Measurements from ENCODE around the gene PHF21A.

The PHF21A gene

GRCh38 chr11:46047520-46047919, 73.7 kb downstream of the PHF21A start:
- no peak for DNase-seq (ENCODE audit: low read depth, low spot score)
- H3K4me3 ChIP-seq: no peak overlapping the region
- no peak overlapping the region for H3K27ac ChIP-seq
- no peaks in the 10 kb centered on the region for H3K9me3 ChIP-seq (ENCODE audit: low read depth, low read length)
- TF ChIP-seq POLR2AphosphoS5 (IDR thresholded peaks at IDR 0.05; ENCODE audit: borderline replicate concordance, low read depth, low read length): no peak
- TF ChIP-seq EZH2 (IDR thresholded peaks at IDR 0.05): no peak
- no peak for TF ChIP-seq FOXP2 (optimal IDR thresholded peaks at IDR 0.05; ENCODE audit: control extremely low read depth, extremely low read length, insufficient read depth)
- H3K36me3 ChIP-seq (ENCODE audit: insufficient read depth, low read length): peaks cover 17% of the 10 kb centered on the region
- H3K9ac ChIP-seq (ENCODE audit: insufficient read length): no peak overlapping the region

GRCh38 chr11:46045811-46046210, 75.4 kb downstream of the PHF21A start:
- H3K36me3 ChIP-seq (ENCODE audit: insufficient read depth, low read length): peaks cover 17% of the 10 kb centered on the region
- H3K9me3 ChIP-seq (ENCODE audit: low read depth, low read length): no peaks in the 10 kb centered on the region
- TF ChIP-seq FOXP2 (optimal IDR thresholded peaks at IDR 0.05; ENCODE audit: control extremely low read depth, extremely low read length, insufficient read depth) (no peak), EZH2 (IDR thresholded peaks at IDR 0.05) (no peak), POLR2AphosphoS5 (IDR thresholded peaks at IDR 0.05; ENCODE audit: borderline replicate concordance, low read depth, low read length) (no peak)
- H3K9ac ChIP-seq (ENCODE audit: insufficient read length): no peak overlapping the region
- H3K27ac ChIP-seq: no peak overlapping the region
- H3K4me3 ChIP-seq: no peak overlapping the region
- no peak for DNase-seq (ENCODE audit: low read depth, low spot score)

- peaks cover 17% of the 10 kb centered on the region for H3K36me3 ChIP-seq (ENCODE audit: insufficient read depth, low read length)
- no peak overlapping the region for H3K4me3 ChIP-seq
- no peaks in the 10 kb centered on the region for H3K9me3 ChIP-seq (ENCODE audit: low read depth, low read length)
- no peak for DNase-seq (ENCODE audit: low read depth, low spot score)
- no peak for TF ChIP-seq FOXP2 (optimal IDR thresholded peaks at IDR 0.05; ENCODE audit: control extremely low read depth, extremely low read length, insufficient read depth)
- TF ChIP-seq EZH2 (IDR thresholded peaks at IDR 0.05): no peak
- no peak for TF ChIP-seq POLR2AphosphoS5 (IDR thresholded peaks at IDR 0.05; ENCODE audit: borderline replicate concordance, low read depth, low read length)
- no peak overlapping the region for H3K27ac ChIP-seq
- H3K9ac ChIP-seq (ENCODE audit: insufficient read length): no peak overlapping the region
Measured at GRCh38 chr11:46044601-46045000, 76.7 kb downstream of the PHF21A start.

GRCh38 chr11:46039990-46040389, 81.3 kb downstream of the PHF21A start:
- Histone ChIP-seq H3K4me3 (no peak overlapping the region), H3K36me3 (ENCODE audit: insufficient read depth, low read length) (0 out of 2 replicates have a peak, but pooled peaks cover 1% of the 10 kb centered on the region), H3K27ac (no peak overlapping the region), H3K9ac (ENCODE audit: insufficient read length) (peak overlapping the region; percentile 12), H3K9me3 (ENCODE audit: low read depth, low read length) (no peaks in the 10 kb centered on the region)
- no peak for DNase-seq (ENCODE audit: low read depth, low spot score)
- TF ChIP-seq FOXP2 (optimal IDR thresholded peaks at IDR 0.05; ENCODE audit: control extremely low read depth, extremely low read length, insufficient read depth): no peak
- no peak for TF ChIP-seq EZH2 (IDR thresholded peaks at IDR 0.05)
- no peak for TF ChIP-seq POLR2AphosphoS5 (IDR thresholded peaks at IDR 0.05; ENCODE audit: borderline replicate concordance, low read depth, low read length)

GRCh38 chr11:46038529-46038928, 82.7 kb downstream of the PHF21A start:
- H3K9me3 ChIP-seq (ENCODE audit: low read depth, low read length): no peaks in the 10 kb centered on the region
- H3K36me3 ChIP-seq (ENCODE audit: insufficient read depth, low read length): no peaks in the 10 kb centered on the region
- H3K4me3 ChIP-seq: no peak overlapping the region
- DNase-seq (ENCODE audit: low read depth, low spot score): no peak
- TF ChIP-seq EZH2 (IDR thresholded peaks at IDR 0.05): no peak
- no peak for TF ChIP-seq FOXP2 (optimal IDR thresholded peaks at IDR 0.05; ENCODE audit: control extremely low read depth, extremely low read length, insufficient read depth)
- TF ChIP-seq POLR2AphosphoS5 (IDR thresholded peaks at IDR 0.05; ENCODE audit: borderline replicate concordance, low read depth, low read length): no peak
- no peak overlapping the region for H3K9ac ChIP-seq (ENCODE audit: insufficient read length)
- H3K27ac ChIP-seq: no peak overlapping the region

- TF ChIP-seq FOXP2 (optimal IDR thresholded peaks at IDR 0.05; ENCODE audit: control extremely low read depth, extremely low read length, insufficient read depth) (no peak), POLR2AphosphoS5 (IDR thresholded peaks at IDR 0.05; ENCODE audit: borderline replicate concordance, low read depth, low read length) (no peak), EZH2 (IDR thresholded peaks at IDR 0.05) (no peak)
- H3K9ac ChIP-seq (ENCODE audit: insufficient read length): no peak overlapping the region
- no peak overlapping the region for H3K4me3 ChIP-seq
- DNase-seq (ENCODE audit: low read depth, low spot score): no peak
- H3K27ac ChIP-seq: no peak overlapping the region
- H3K9me3 ChIP-seq (ENCODE audit: low read depth, low read length): no peaks in the 10 kb centered on the region
- H3K36me3 ChIP-seq (ENCODE audit: insufficient read depth, low read length): no peaks in the 10 kb centered on the region
Measured at GRCh38 chr11:46036969-46037368, 84.3 kb downstream of the PHF21A start.

GRCh38 chr11:46036009-46036408, 85.2 kb downstream of the PHF21A start:
- Histone ChIP-seq H3K4me3 (no peak overlapping the region), H3K9ac (ENCODE audit: insufficient read length) (no peak overlapping the region), H3K36me3 (ENCODE audit: insufficient read depth, low read length) (no peaks in the 10 kb centered on the region), H3K27ac (no peak overlapping the region), H3K9me3 (ENCODE audit: low read depth, low read length) (no peaks in the 10 kb centered on the region)
- no peak for TF ChIP-seq POLR2AphosphoS5 (IDR thresholded peaks at IDR 0.05; ENCODE audit: borderline replicate concordance, low read depth, low read length)
- TF ChIP-seq FOXP2 (optimal IDR thresholded peaks at IDR 0.05; ENCODE audit: control extremely low read depth, extremely low read length, insufficient read depth): no peak
- no peak for TF ChIP-seq EZH2 (IDR thresholded peaks at IDR 0.05)
- no peak for DNase-seq (ENCODE audit: low read depth, low spot score)

GRCh38 chr11:46034041-46034440, 87.2 kb downstream of the PHF21A start:
- H3K36me3 ChIP-seq (ENCODE audit: insufficient read depth, low read length): no peaks in the 10 kb centered on the region
- no peak overlapping the region for H3K9ac ChIP-seq (ENCODE audit: insufficient read length)
- peak overlapping the region; percentile 33; the same call in 1 of the 2 replicates for H3K27ac ChIP-seq
- TF ChIP-seq EZH2 (IDR thresholded peaks at IDR 0.05): no peak
- no peak for TF ChIP-seq FOXP2 (optimal IDR thresholded peaks at IDR 0.05; ENCODE audit: control extremely low read depth, extremely low read length, insufficient read depth)
- TF ChIP-seq POLR2AphosphoS5 (IDR thresholded peaks at IDR 0.05; ENCODE audit: borderline replicate concordance, low read depth, low read length): no peak
- DNase-seq (ENCODE audit: low read depth, low spot score): no peak
- H3K9me3 ChIP-seq (ENCODE audit: low read depth, low read length): no peaks in the 10 kb centered on the region
- H3K4me3 ChIP-seq: no peak overlapping the region

GRCh38 chr11:46026606-46027293, 94.5 kb downstream of the PHF21A start:
- H3K9ac ChIP-seq (ENCODE audit: insufficient read length): no peak overlapping the region
- no peak for DNase-seq (ENCODE audit: low read depth, low spot score)
- H3K36me3 ChIP-seq (ENCODE audit: insufficient read depth, low read length): no peaks in the 10 kb centered on the region

More at GRCh38 chr11:46026606-46027293, 94.5 kb downstream of the PHF21A start:
- H3K4me3 ChIP-seq: no peak overlapping the region
- H3K9me3 ChIP-seq (ENCODE audit: low read depth, low read length): no peaks in the 10 kb centered on the region
- TF ChIP-seq FOXP2 (optimal IDR thresholded peaks at IDR 0.05; ENCODE audit: control extremely low read depth, extremely low read length, insufficient read depth) (no peak), POLR2AphosphoS5 (IDR thresholded peaks at IDR 0.05; ENCODE audit: borderline replicate concordance, low read depth, low read length) (no peak), EZH2 (IDR thresholded peaks at IDR 0.05) (no peak)
- no peak overlapping the region for H3K27ac ChIP-seq
